Central memory CD4-positive, alpha-beta T cell (primary cell): Measurements from ENCODE around the gene MMD.
"Not testable (repeated sequence)": the region's sequence is repeated elsewhere in the genome, so short reads cannot be mapped to it uniquely, and the experiment has no call there.

Experiments used
- DNase-seq: peaks from one replicate; pipeline ENCODE4 v3.0.0; 2022

The MMD gene

GRCh38 chr17:55420067-55420775 is 1.4 kb downstream of the MMD start:
- DNase-seq: peak; percentile 37

GRCh38 chr17:55418369-55419268 is 3.0 kb downstream of the MMD start:
- no peak for DNase-seq

GRCh38 chr17:55417411-55418268 is 4.0 kb downstream of the MMD start:
- no peak for DNase-seq

GRCh38 chr17:55416470-55417052 is 5.1 kb downstream of the MMD start:
- DNase-seq: no peak

- DNase-seq: no peak
Observed at GRCh38 chr17:55416000-55416399, 5.6 kb downstream of the MMD start.

GRCh38 chr17:55414983-55415382 is 6.7 kb downstream of the MMD start:
- DNase-seq: no peak

GRCh38 chr17:55413825-55414489 is 7.7 kb downstream of the MMD start:
- peak; percentile 26 for DNase-seq

- DNase-seq: no peak
Observed at GRCh38 chr17:55411463-55411855, 10.2 kb downstream of the MMD start.

- DNase-seq: no peak
Observed at GRCh38 chr17:55410722-55411462, 10.7 kb downstream of the MMD start.

GRCh38 chr17:55409030-55409800 is 12.4 kb downstream of the MMD start:
- no peak for DNase-seq

- DNase-seq: no peak
Observed at GRCh38 chr17:55407641-55408566, 13.7 kb downstream of the MMD start.

GRCh38 chr17:55405600-55405999 is 16.0 kb downstream of the MMD start:
- DNase-seq: no peak

GRCh38 chr17:55404197-55404596 is 17.4 kb downstream of the MMD start:
- DNase-seq: not testable (repeated sequence)

GRCh38 chr17:55402374-55402773 is 19.3 kb downstream of the MMD start:
- DNase-seq: no peak

- DNase-seq: no peak
Observed at GRCh38 chr17:55398689-55399088, 22.9 kb downstream of the MMD start.

- DNase-seq: no peak
Observed at GRCh38 chr17:55395803-55396505, 25.7 kb downstream of the MMD start.

GRCh38 chr17:55394357-55395021 is 27.1 kb downstream of the MMD start:
- no peak for DNase-seq
